Measurements from ENCODE around the gene OR10A7. TPM values are rescaled to one million over a fixed set of nuclear protein-coding genes. Genes with fewer than 3 reads are reported as not detected.

OR10A7 gene
- total and polyA plus RNA-seq, 2 donors (not counting 3 experiments of a cell fraction or from before 2014, with no cell fraction given) = not detected

DNA sequence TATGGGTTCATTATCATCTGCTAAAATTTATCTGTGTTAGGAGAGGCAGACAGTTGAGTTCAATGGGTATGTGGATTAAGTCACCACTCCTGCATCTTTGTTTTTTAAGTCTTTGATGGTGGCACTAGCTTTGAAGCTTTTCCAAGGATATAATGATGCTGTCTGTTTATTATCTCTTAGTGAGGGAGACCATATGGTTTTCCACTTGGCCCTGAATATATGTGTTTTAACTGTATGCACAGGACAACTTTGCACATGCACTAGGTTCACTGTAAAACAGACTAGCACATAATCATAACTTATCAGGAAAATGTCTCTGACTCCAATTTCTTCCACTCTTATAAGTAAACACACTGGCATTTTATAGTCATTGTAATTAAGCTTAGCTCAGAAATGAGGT, 32.5 kb downstream of the OR10A7 start:
- BruUV-seq (replicated peaks) = no TSS peak
- H2AFZ ChIP-seq (ENCODE audit: low read depth, low read length) = no peak overlapping the region
- intact Hi-C loops (cut with micrococcal nuclease) = no loop called here
- H3K9me3 ChIP-seq (replicated peaks; ENCODE audit: control insufficient read depth, insufficient read depth, low read length) = no peaks in the 10 kb centered on the region
- no peaks in the 10 kb centered on the region for H3K79me2 ChIP-seq (ENCODE audit: control insufficient read depth, insufficient read depth, low read length)
- H3K27me3 ChIP-seq (ENCODE audit: control insufficient read depth in 2 of 2, insufficient read depth in 2 of 2, low read length in 2 of 2) = no peaks in the 10 kb centered on the region
- H3K36me3 ChIP-seq (ENCODE audit: control insufficient read depth in 2 of 2, extremely low read depth in 1 of 2, insufficient read depth in 2 of 2, low read length in 2 of 2) = no peaks in the 10 kb centered on the region
- no peaks in the 10 kb centered on the region for H3K4me1 ChIP-seq (ENCODE audit: control insufficient read depth, extremely low read depth, insufficient read depth, low read length)
- no peak overlapping the region for H3K4me3 ChIP-seq (replicated peaks in 1 of 3; ENCODE audit: insufficient read depth in 1 of 3, low read depth in 1 of 3, low read length in 3 of 3)
- H3K9ac ChIP-seq (replicated peaks; ENCODE audit: extremely low read depth, insufficient read depth, low read length) = no peak overlapping the region
- H4K20me1 ChIP-seq (replicated peaks; ENCODE audit: control insufficient read depth, extremely low read depth, insufficient read depth, low read length) = no peaks in the 10 kb centered on the region
- ChIA-PET POLR2A (no interaction called here), CTCF (no interaction called here)
- DNase-seq (ENCODE audit: low read depth, low spot score) = no peak
- TF ChIP-seq, protein P1, sequence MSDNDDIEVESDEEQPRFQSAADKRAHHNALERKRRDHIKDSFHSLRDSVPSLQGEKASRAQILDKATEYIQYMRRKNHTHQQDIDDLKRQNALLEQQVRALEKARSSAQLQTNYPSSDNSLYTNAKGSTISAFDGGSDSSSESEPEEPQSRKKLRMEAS (IDR thresholded peaks at IDR 0.05; ENCODE audit: insufficient read depth, insufficient read length) = no peak
- TF ChIP-seq MYC (IDR thresholded peaks at IDR 0.05; ENCODE audit: low read depth, low read length) = no peak
- no peak for TF ChIP-seq EZH2 (IDR thresholded peaks at IDR 0.05; ENCODE audit: borderline replicate concordance, low read depth, low read length, severe bottlenecking)
- TF ChIP-seq POLR2AphosphoS5 (IDR thresholded peaks at IDR 0.05; ENCODE audit: insufficient read depth, low read depth, low read length) = no peak
- no peak for TF ChIP-seq FOS (IDR thresholded peaks at IDR 0.05; ENCODE audit: borderline replicate concordance, insufficient read depth, low read length)
- no peak for TF ChIP-seq JUN (IDR thresholded peaks at IDR 0.05; ENCODE audit: borderline replicate concordance, insufficient read depth, insufficient read length, low read depth)
- TF ChIP-seq, protein P2, sequence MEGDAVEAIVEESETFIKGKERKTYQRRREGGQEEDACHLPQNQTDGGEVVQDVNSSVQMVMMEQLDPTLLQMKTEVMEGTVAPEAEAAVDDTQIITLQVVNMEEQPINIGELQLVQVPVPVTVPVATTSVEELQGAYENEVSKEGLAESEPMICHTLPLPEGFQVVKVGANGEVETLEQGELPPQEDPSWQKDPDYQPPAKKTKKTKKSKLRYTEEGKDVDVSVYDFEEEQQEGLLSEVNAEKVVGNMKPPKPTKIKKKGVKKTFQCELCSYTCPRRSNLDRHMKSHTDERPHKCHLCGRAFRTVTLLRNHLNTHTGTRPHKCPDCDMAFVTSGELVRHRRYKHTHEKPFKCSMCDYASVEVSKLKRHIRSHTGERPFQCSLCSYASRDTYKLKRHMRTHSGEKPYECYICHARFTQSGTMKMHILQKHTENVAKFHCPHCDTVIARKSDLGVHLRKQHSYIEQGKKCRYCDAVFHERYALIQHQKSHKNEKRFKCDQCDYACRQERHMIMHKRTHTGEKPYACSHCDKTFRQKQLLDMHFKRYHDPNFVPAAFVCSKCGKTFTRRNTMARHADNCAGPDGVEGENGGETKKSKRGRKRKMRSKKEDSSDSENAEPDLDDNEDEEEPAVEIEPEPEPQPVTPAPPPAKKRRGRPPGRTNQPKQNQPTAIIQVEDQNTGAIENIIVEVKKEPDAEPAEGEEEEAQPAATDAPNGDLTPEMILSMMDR (IDR thresholded peaks at IDR 0.05; ENCODE audit: extremely low read depth in 1 of 2, insufficient read depth in 1 of 2, low read depth in 1 of 2, low read length in 2 of 2) = no peak
- no peak for TF ChIP-seq GATA2 (IDR thresholded peaks at IDR 0.05; ENCODE audit: insufficient read depth, insufficient read length, low read depth, low read length)
- no peak for TF ChIP-seq POLR2A (IDR thresholded peaks at IDR 0.05; ENCODE audit: low read depth, low read length)
- dilution Hi-C loops (cut with MboI; ENCODE audit: extremely low pct_ligation_motif_present, low sequenced_read_pairs) = no loop called here
- H3K27ac ChIP-seq (ENCODE audit: insufficient read depth, low read depth, low read length) = no peak overlapping the region
- FAIRE-seq = no peak
- H3K4me2 ChIP-seq (ENCODE audit: insufficient read depth, low read length) = no peak overlapping the region
- no peaks in the 10 kb centered on the region for H3K9me1 ChIP-seq (replicated peaks; ENCODE audit: control insufficient read depth, extremely low read depth, insufficient read depth, low read length)

All from endothelial cell of umbilical vein (primary cell).